IMR-90 (cell line): ENCODE data around the gene PDCL2. TPM values are rescaled to one million over a fixed set of nuclear protein-coding genes. Genes with fewer than 3 reads are reported as not detected.

Experiments
- ATAC-seq: fragments of 200-7000 bp; cut with Tn5 transposase; 2 replicates; pipeline ENCODE4 v1.9.1; 2020; ENCODE audit warnings: low read depth, mild to moderate bottlenecking, moderate library complexity
- BruUV-seq: library from RNA; stranded (reverse); fragments of 400-500 nt; replicated peaks from 2 replicates; lab custom pipeline; 2021; lab: Mats Ljungman, UMichigan
- CTCF ChIA-PET: fragments of 300-600 bp; formaldehyde crosslinking; extraction: SDS; loops from one replicate; lab custom pipeline; 2021; ENCODE audit warnings: antibody characterized with exemption; lab: Yijun Ruan, JAX
- POLR2A ChIA-PET: fragments of 300-600 bp; sonication (Branson Sonifier 250); formaldehyde crosslinking; loops from one replicate; lab custom pipeline; 2022; ENCODE audit warnings: antibody characterized with exemption; ENCODE audit not compliant: unreplicated experiment; lab: Charles Lee
- DNase-seq: peaks from one replicate; pipeline ENCODE4 v3.0.0; 2013
- H2AFZ ChIP-seq: replicated peaks from 2 replicates; pipeline ENCODE3; 2013; ENCODE audit warnings: low read length, mild to moderate bottlenecking; ENCODE audit not compliant: poor library complexity
- H2AK5ac ChIP-seq: 2 replicates; pipeline ENCODE4 v1.6.1; 2013; ENCODE audit warnings: low read depth, low read length, inconsistent platforms
- H2AK9ac ChIP-seq: replicated peaks from 2 replicates; pipeline ENCODE3; 2013; ENCODE audit warnings: mild to moderate bottlenecking, low read depth, low read length, moderate library complexity; ENCODE audit not compliant: poor library complexity
- H2BK120ac ChIP-seq: 2 replicates; pipeline ENCODE4 v1.6.1; 2013; ENCODE audit warnings: low read depth, low read length, inconsistent platforms
- H2BK15ac ChIP-seq: 3 replicates; pipeline ENCODE4 v1.6.1; 2013; ENCODE audit warnings: low read depth, low read length, inconsistent platforms
- H2BK20ac ChIP-seq: 2 replicates; pipeline ENCODE4 v1.6.1; 2013; ENCODE audit warnings: low read depth, mild to moderate bottlenecking, inconsistent platforms, low read length, moderate library complexity
- H2BK5ac ChIP-seq: 2 replicates; pipeline ENCODE4 v1.6.1; 2013; ENCODE audit warnings: mild to moderate bottlenecking, low read depth, low read length, inconsistent platforms; ENCODE audit not compliant: poor library complexity, severe bottlenecking
- H3K14ac ChIP-seq: replicated peaks from 2 replicates; pipeline ENCODE4 v1.6.1; 2013; ENCODE audit warnings: low read depth, low read length, inconsistent platforms
- H3K18ac ChIP-seq: 2 replicates; pipeline ENCODE4 v1.6.1; 2013; ENCODE audit warnings: low read depth, low read length, control low read depth
- H3K23ac ChIP-seq: 2 replicates; pipeline ENCODE4 v1.6.1; 2013; ENCODE audit warnings: low read depth, low read length, inconsistent platforms
- H3K27ac ChIP-seq: 2 replicates; pipeline ENCODE4 v1.5.1; 2013; ENCODE audit warnings: mild to moderate bottlenecking, control low read depth, low read length; ENCODE audit not compliant: insufficient read depth
- H3K27me3 ChIP-seq: 2 replicates; pipeline ENCODE4 v1.6.1; 2013; ENCODE audit warnings: low read length; ENCODE audit not compliant: control insufficient read depth, insufficient read depth
- H3K36me3 ChIP-seq: 2 replicates; pipeline ENCODE4 v1.6.1; 2013; ENCODE audit warnings: low read length, mixed read lengths; ENCODE audit not compliant: control insufficient read depth, insufficient read depth
- H3K4ac ChIP-seq: 2 replicates; pipeline ENCODE4 v1.6.1; 2013; ENCODE audit warnings: low read depth, low read length, inconsistent platforms
- H3K4me1 ChIP-seq: 2 replicates; pipeline ENCODE4 v1.6.1; 2013; ENCODE audit warnings: low read length, mixed read lengths; ENCODE audit not compliant: control insufficient read depth, insufficient read depth
- H3K4me2 ChIP-seq: 2 replicates; pipeline ENCODE4 v1.6.1; 2013; ENCODE audit warnings: low read depth, mild to moderate bottlenecking, control low read depth, low read length, moderate library complexity
- H3K4me3 ChIP-seq: 2 replicates; pipeline ENCODE4 v1.5.1; 2013; ENCODE audit warnings: low read depth, mild to moderate bottlenecking, control low read depth, low read length, moderate library complexity; ENCODE audit not compliant: insufficient read depth
- H3K56ac ChIP-seq: 2 replicates; pipeline ENCODE4 v1.6.1; 2013; ENCODE audit warnings: low read length, inconsistent platforms; ENCODE audit not compliant: insufficient read depth; ENCODE audit errors: extremely low read depth
- H3K79me1 ChIP-seq, 2 experiments: 2 replicates each; pipeline ENCODE4 v1.6.1; 2013; ENCODE audit warnings: low read length in 2 of 2, inconsistent platforms in 1 of 2, low read depth in 1 of 2
- H3K9ac ChIP-seq: 2 replicates; pipeline ENCODE4 v1.6.1; 2013; ENCODE audit warnings: low read depth, low read length, control low read depth
- H3K9me1 ChIP-seq: 2 replicates; pipeline ENCODE4 v1.6.1; 2013; ENCODE audit warnings: low read length, inconsistent platforms; ENCODE audit not compliant: insufficient read depth
- H3K9me3 ChIP-seq: 2 replicates; pipeline ENCODE4 v1.6.1; 2013; ENCODE audit warnings: low read length; ENCODE audit not compliant: control insufficient read depth, insufficient read depth
- H4K20me1 ChIP-seq: 2 replicates; pipeline ENCODE4 v1.6.1; 2013; ENCODE audit warnings: low read length, inconsistent platforms; ENCODE audit not compliant: insufficient read depth
- H4K5ac ChIP-seq: 2 replicates; pipeline ENCODE4 v1.6.1; 2013; ENCODE audit warnings: mild to moderate bottlenecking, low read depth, low read length, control low read depth
- H4K8ac ChIP-seq, 2 experiments: 2 replicates each; pipeline ENCODE4 v1.6.1; 2013; ENCODE audit warnings: low read depth in 2 of 2, low read length in 2 of 2, control low read depth in 1 of 2, inconsistent platforms in 1 of 2
- H4K91ac ChIP-seq: 2 replicates; pipeline ENCODE4 v1.6.1; 2013; ENCODE audit warnings: low read depth, low read length, inconsistent platforms; ENCODE audit not compliant: insufficient read depth
- BHLHE40 ChIP-seq: fragments of 150-350 bp; IDR thresholded peaks from 2 replicates; pipeline ENCODE4 v1.6.1; 2016; ENCODE audit warnings: mild to moderate bottlenecking, low read depth, low read length
- CEBPB ChIP-seq: IDR thresholded peaks from 2 replicates; pipeline ENCODE4 v1.6.1; 2012; ENCODE audit warnings: low read depth, low read length, improper control_type of control experiment
- CHD1 ChIP-seq: IDR thresholded peaks from 2 replicates; pipeline ENCODE4 v1.6.1; 2012; ENCODE audit warnings: low read depth, low read length, improper control_type of control experiment
- CTCF ChIP-seq: conservative IDR thresholded peaks from 2 replicates; pipeline ENCODE4 v1.5.1; 2012; ENCODE audit warnings: mild to moderate bottlenecking, low read depth, low read length, improper control_type of control experiment
- ELK1 ChIP-seq: fragments of 150-350 bp; IDR thresholded peaks from 2 replicates; pipeline ENCODE4 v1.6.1; 2016; ENCODE audit warnings: low read depth, mild to moderate bottlenecking, low read length, moderate library complexity, borderline replicate concordance
- FOS ChIP-seq: fragments of 150-350 bp; IDR thresholded peaks from 2 replicates; pipeline ENCODE4 v1.6.1; 2016; ENCODE audit warnings: low read depth, low read length
- MAFK ChIP-seq: IDR thresholded peaks from 2 replicates; pipeline ENCODE4 v1.6.1; 2012; ENCODE audit warnings: low read depth, low read length, improper control_type of control experiment
- MAZ ChIP-seq: IDR thresholded peaks from 2 replicates; pipeline ENCODE4 v1.6.1; 2012; ENCODE audit warnings: low read depth, mild to moderate bottlenecking, low read length, improper control_type of control experiment, moderate library complexity, borderline replicate concordance
- MXI1 ChIP-seq: IDR thresholded peaks from 2 replicates; pipeline ENCODE4 v1.6.1; 2012; ENCODE audit warnings: low read depth, mild to moderate bottlenecking, low read length, moderate library complexity, borderline replicate concordance
- NFE2L2 ChIP-seq: fragments of 150-350 bp; IDR thresholded peaks from 2 replicates; pipeline ENCODE4 v1.6.1; 2016; ENCODE audit warnings: low read depth, mild to moderate bottlenecking, low read length
- POLR2A ChIP-seq: IDR thresholded peaks from 2 replicates; pipeline ENCODE4 v1.6.1; 2012; ENCODE audit warnings: mild to moderate bottlenecking, low read depth, low read length
- RAD21 ChIP-seq: IDR thresholded peaks from 2 replicates; pipeline ENCODE4 v1.6.1; 2012; ENCODE audit warnings: low read length, improper control_type of control experiment
- RCOR1 ChIP-seq: IDR thresholded peaks from 2 replicates; pipeline ENCODE4 v1.6.1; 2012; ENCODE audit warnings: mild to moderate bottlenecking, low read length, improper control_type of control experiment; ENCODE audit not compliant: insufficient replicate concordance
- RFX5 ChIP-seq: IDR thresholded peaks from 2 replicates; pipeline ENCODE4 v1.8.0; 2012; ENCODE audit warnings: low read depth, mild to moderate bottlenecking, low read length, moderate library complexity
- SMC3 ChIP-seq: fragments of 150-350 bp; IDR thresholded peaks from 2 replicates; pipeline ENCODE4 v1.6.1; 2016; ENCODE audit warnings: low read depth, mild to moderate bottlenecking, antibody characterized with exemption, low read length, moderate library complexity
- USF2 ChIP-seq: fragments of 150-350 bp; IDR thresholded peaks from 2 replicates; pipeline ENCODE4 v1.6.1; 2017; ENCODE audit warnings: mild to moderate bottlenecking, antibody characterized with exemption, low read length, low read depth
- WGBS, 2 experiments: methylation state at CpG; one replicate each; pipeline versions ENCODE4 v1.1.5 to v1.1.7; 2013; ENCODE audit warnings: missing lambda C conversion rate in 2 of 2; ENCODE audit not compliant: insufficient read length in 1 of 2; ENCODE audit errors: extremely low coverage in 2 of 2; 5-methylcytosine and 5-hydroxymethylcytosine counted together
- dilution Hi-C: fragments of 300-500 bp; cut with HindIII; formaldehyde crosslinking; loops from one replicate; pipeline ENCODE4 v1.14.3; 2018; ENCODE audit warnings: low sequenced_read_pairs; ENCODE audit not compliant: unreplicated experiment
- in situ Hi-C: fragments of 300-500 bp; cut with MboI; formaldehyde crosslinking; loops from 3 replicates; pipeline ENCODE4 v1.14.3; 2019; ENCODE audit warnings: low sequenced_read_pairs, inconsistent platforms, mixed read lengths
- intact Hi-C: fragments of 100-400 bp; cut with micrococcal nuclease; formaldehyde crosslinking; loops from 2 replicates; pipeline ENCODE4 v1.10.0; 2022
- polyA plus RNA-seq, 3 experiments: library from polyadenylated mRNA; depleted of rRNA; stranded (reverse); fragments of >200 nt; gene quantifications; 2 replicates each; pipeline ENCODE4 v1.2.3, GENCODE V29; 2012; ENCODE audit warnings: low replicate concordance in 1 of 3
- total RNA-seq: library from RNA; depleted of rRNA; stranded (reverse); fragments of >200 nt; gene quantifications from 2 replicates; pipeline ENCODE4 v1.2.3, GENCODE V29; 2012

The PDCL2 gene
- total and polyA plus RNA-seq, 2 of the 4 experiments (the other 2 are of a cell fraction) = not detected

GRCh38 chr4:55636656-55636999, 44.6 kb upstream of the PDCL2 start:
- no CpG with 5 or more reads among the region's 7 CpGs for WGBS, 2 experiments
- H3K4me2 ChIP-seq = peak overlapping the region; percentile 25; the same call in 1 of the 2 replicates
- ChIA-PET CTCF (no interaction called here), POLR2A (no interaction called here)
- H3K9ac ChIP-seq = no peak overlapping the region
- H2AK9ac ChIP-seq = no peak overlapping the region
- in situ Hi-C loops (no loop called here), dilution Hi-C loops (no loop called here), intact Hi-C loops (loop anchor here (5.0 kb wide), 1 partner anchor 289 kb away; the partner anchor contains the start of gene SRD5A3)
- no peak overlapping the region for H2BK15ac ChIP-seq
- no peak overlapping the region for H3K4ac ChIP-seq
- ATAC-seq (no peak), DNase-seq (no peak)
- no peaks in the 10 kb centered on the region for H3K36me3 ChIP-seq
- no peak overlapping the region for H2BK20ac ChIP-seq
- no peak overlapping the region; the same call in 1 of the 2 replicates for H3K23ac ChIP-seq
- no peaks in the 10 kb centered on the region for H3K79me1 ChIP-seq
- no peak overlapping the region for H3K56ac ChIP-seq
- H4K91ac ChIP-seq = no peak overlapping the region
- no peak overlapping the region for H4K5ac ChIP-seq
- H3K27ac ChIP-seq = no peak overlapping the region
- H4K20me1 ChIP-seq = no peaks in the 10 kb centered on the region
- peak overlapping the region; percentile 77 for H2AFZ ChIP-seq
- H2BK5ac ChIP-seq = no peak overlapping the region
- no TSS peak for BruUV-seq
- H3K27me3 ChIP-seq = peaks cover 33% of the 10 kb centered on the region
- no peak overlapping the region for H2AK5ac ChIP-seq
- H3K9me1 ChIP-seq = no peaks in the 10 kb centered on the region
- H3K4me3 ChIP-seq = no peak overlapping the region
- TF ChIP-seq CEBPB (no peak), POLR2A (no peak), MXI1 (no peak), RFX5 (no peak), SMC3 (no peak), USF2 (no peak), MAFK (no peak), BHLHE40 (no peak), NFE2L2 (no peak), FOS (no peak), MAZ (no peak), CTCF (no peak), CHD1 (no peak), ELK1 (no peak), RAD21 (no peak), RCOR1 (no peak)
- H2BK120ac ChIP-seq = no peak overlapping the region
- no peak overlapping the region for H3K18ac ChIP-seq
- no peak overlapping the region for H3K14ac ChIP-seq
- no peaks in the 10 kb centered on the region for H3K9me3 ChIP-seq
- H3K4me1 ChIP-seq = no peaks in the 10 kb centered on the region; the same call in 1 of the 2 replicates
- H4K8ac ChIP-seq = no peak overlapping the region
